22Rv1 (cell line): ENCODE measurements around the gene NHERF1.

ENCODE experiments used
- ZFX ChIP-seq: fragments of 450-650 bp; IDR thresholded peaks from 2 replicates; pipeline ENCODE4 v1.6.1; 2017; ENCODE audit warnings: antibody characterized with exemption, borderline replicate concordance
- TF ChIP-seq, protein P1 (sequence below): fragments of 450-650 bp; IDR thresholded peaks from 2 replicates; pipeline ENCODE4 v1.5.1; 2017; ENCODE audit warnings: mild to moderate bottlenecking

DNA sequence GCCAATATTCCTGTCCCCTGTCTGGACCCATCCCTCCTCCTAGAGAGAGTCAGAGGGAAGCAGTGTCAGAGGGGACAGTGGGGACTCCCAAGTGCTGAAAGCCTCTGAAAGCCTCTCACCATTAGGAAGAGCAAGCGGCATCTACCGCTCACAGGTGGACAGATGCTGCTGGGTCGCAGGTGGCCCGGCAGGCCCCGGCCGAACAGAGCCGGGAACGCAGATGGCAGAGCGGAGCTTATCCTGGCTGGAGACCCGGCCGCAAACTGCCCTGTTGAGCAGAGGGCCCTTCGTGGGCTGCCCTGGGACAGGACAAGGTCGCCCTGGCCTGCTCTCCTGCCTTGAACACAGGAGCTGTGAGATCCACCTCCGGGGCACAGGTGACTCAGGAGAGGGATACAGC, 50.7 kb downstream of the NHERF1 start:
- TF ChIP-seq, protein P1, sequence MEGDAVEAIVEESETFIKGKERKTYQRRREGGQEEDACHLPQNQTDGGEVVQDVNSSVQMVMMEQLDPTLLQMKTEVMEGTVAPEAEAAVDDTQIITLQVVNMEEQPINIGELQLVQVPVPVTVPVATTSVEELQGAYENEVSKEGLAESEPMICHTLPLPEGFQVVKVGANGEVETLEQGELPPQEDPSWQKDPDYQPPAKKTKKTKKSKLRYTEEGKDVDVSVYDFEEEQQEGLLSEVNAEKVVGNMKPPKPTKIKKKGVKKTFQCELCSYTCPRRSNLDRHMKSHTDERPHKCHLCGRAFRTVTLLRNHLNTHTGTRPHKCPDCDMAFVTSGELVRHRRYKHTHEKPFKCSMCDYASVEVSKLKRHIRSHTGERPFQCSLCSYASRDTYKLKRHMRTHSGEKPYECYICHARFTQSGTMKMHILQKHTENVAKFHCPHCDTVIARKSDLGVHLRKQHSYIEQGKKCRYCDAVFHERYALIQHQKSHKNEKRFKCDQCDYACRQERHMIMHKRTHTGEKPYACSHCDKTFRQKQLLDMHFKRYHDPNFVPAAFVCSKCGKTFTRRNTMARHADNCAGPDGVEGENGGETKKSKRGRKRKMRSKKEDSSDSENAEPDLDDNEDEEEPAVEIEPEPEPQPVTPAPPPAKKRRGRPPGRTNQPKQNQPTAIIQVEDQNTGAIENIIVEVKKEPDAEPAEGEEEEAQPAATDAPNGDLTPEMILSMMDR: no peak
- no peak for TF ChIP-seq ZFX
